Activated T-cell treated with anti-CD3 and anti-CD28 coated beads, Interleukin-2, amount 50 U/mL, for 4 hours (primary cell): Measurements from ENCODE around the gene TLCD3A. TPM values are rescaled to one million over a fixed set of nuclear protein-coding genes. Genes with fewer than 3 reads are reported as not detected.

Experiments used
- ATAC-seq, 2 donors: fragments of 200-7000 bp; cut with Tn5 transposase; one replicate each; pipeline ENCODE4 v1.10.0; 2021
- DNase-seq: peaks from one replicate; pipeline ENCODE4 v3.0.0-alpha.2; 2020
- H3K27me3 Mint-ChIP-seq: one replicate; pipeline ENCODE4 v1.8.0; 2021; ENCODE audit warnings: low read depth, mixed read lengths
- H3K36me3 Mint-ChIP-seq: one replicate; pipeline ENCODE4 v1.8.0; 2022; ENCODE audit warnings: mixed read lengths; ENCODE audit not compliant: insufficient read depth
- H3K4me1 Mint-ChIP-seq: one replicate; pipeline ENCODE4 v1.8.0; 2021; ENCODE audit warnings: low read depth, mixed read lengths
- H3K4me3 Mint-ChIP-seq: one replicate; pipeline ENCODE4 v1.8.0; 2021; ENCODE audit warnings: mild to moderate bottlenecking, moderate library complexity, mixed read lengths
- H3K9me3 Mint-ChIP-seq: one replicate; pipeline ENCODE4 v1.8.0; 2021; ENCODE audit warnings: mixed read lengths
- total RNA-seq, 3 donors: library from RNA; stranded (reverse); gene quantifications; one replicate each; pipeline ENCODE4 v1.2.1, GENCODE V29; 2021

The TLCD3A gene
- total RNA-seq, 3 donors from 2014 or later = 7.0 to 11.5 (median 7.6) TPM

GRCh38 chr17:699345-699744 lies 33.1 kb upstream of the TLCD3A start:
- no peaks in the 10 kb centered on the region for H3K9me3 Mint-ChIP-seq
- no peaks in the 10 kb centered on the region for H3K27me3 Mint-ChIP-seq
- DNase-seq (no peak), ATAC-seq (no peak)
- no peak overlapping the region for H3K4me3 Mint-ChIP-seq
- peaks cover 24% of the 10 kb centered on the region for H3K36me3 Mint-ChIP-seq
- H3K4me1 Mint-ChIP-seq = peaks cover 1% of the 10 kb centered on the region

GRCh38 chr17:700504-701094 lies 31.8 kb upstream of the TLCD3A start:
- no peak for DNase-seq
- no peak for ATAC-seq
- Mint-ChIP-seq H3K9me3 (no peaks in the 10 kb centered on the region), H3K4me1 (peaks cover 4% of the 10 kb centered on the region), H3K27me3 (no peaks in the 10 kb centered on the region), H3K4me3 (no peak overlapping the region), H3K36me3 (peaks cover 15% of the 10 kb centered on the region)

GRCh38 chr17:703081-703875 lies 29.1 kb upstream of the TLCD3A start:
- Mint-ChIP-seq H3K4me1 (peaks cover 11% of the 10 kb centered on the region), H3K36me3 (peaks cover 8% of the 10 kb centered on the region), H3K4me3 (no peak overlapping the region), H3K9me3 (no peaks in the 10 kb centered on the region), H3K27me3 (no peaks in the 10 kb centered on the region)
- DNase-seq (no peak), ATAC-seq (no peak)

- H3K4me3 Mint-ChIP-seq = no peak overlapping the region
- no peak for DNase-seq
- no peaks in the 10 kb centered on the region for H3K9me3 Mint-ChIP-seq
- ATAC-seq = no peak
- peaks cover 14% of the 10 kb centered on the region for H3K4me1 Mint-ChIP-seq
- H3K36me3 Mint-ChIP-seq = peaks cover 14% of the 10 kb centered on the region
- no peaks in the 10 kb centered on the region for H3K27me3 Mint-ChIP-seq
These were observed 28.1 kb upstream of the TLCD3A start for GRCh38 chr17:704111-704864.

- ATAC-seq = no peak
- Mint-ChIP-seq H3K9me3 (no peaks in the 10 kb centered on the region), H3K4me3 (no peak overlapping the region), H3K36me3 (peaks cover 18% of the 10 kb centered on the region), H3K4me1 (peaks cover 18% of the 10 kb centered on the region), H3K27me3 (no peaks in the 10 kb centered on the region)
- no peak for DNase-seq
These were observed 27.4 kb upstream of the TLCD3A start for GRCh38 chr17:705011-705410.

GRCh38 chr17:705863-706262 lies 26.5 kb upstream of the TLCD3A start:
- DNase-seq (no peak), ATAC-seq (no peak)
- Mint-ChIP-seq H3K27me3 (no peaks in the 10 kb centered on the region), H3K9me3 (no peaks in the 10 kb centered on the region), H3K4me1 (peaks cover 18% of the 10 kb centered on the region), H3K4me3 (no peak overlapping the region), H3K36me3 (peaks cover 22% of the 10 kb centered on the region)

GRCh38 chr17:708132-708531 lies 24.3 kb upstream of the TLCD3A start:
- peaks cover 22% of the 10 kb centered on the region for H3K36me3 Mint-ChIP-seq
- H3K4me1 Mint-ChIP-seq = peaks cover 31% of the 10 kb centered on the region
- no peaks in the 10 kb centered on the region for H3K27me3 Mint-ChIP-seq
- DNase-seq (no peak), ATAC-seq (no peak)
- H3K9me3 Mint-ChIP-seq = no peaks in the 10 kb centered on the region
- H3K4me3 Mint-ChIP-seq = no peak overlapping the region

- no peak for ATAC-seq
- no peaks in the 10 kb centered on the region for H3K9me3 Mint-ChIP-seq
These were observed 14.3 kb upstream of the TLCD3A start for GRCh38 chr17:718075-718474.

GRCh38 chr17:720706-721539 lies 11.5 kb upstream of the TLCD3A start:
- H3K27me3 Mint-ChIP-seq = no peaks in the 10 kb centered on the region
- DNase-seq (no peak), ATAC-seq (no peak)
- no peaks in the 10 kb centered on the region for H3K9me3 Mint-ChIP-seq
- peaks cover 3% of the 10 kb centered on the region for H3K4me1 Mint-ChIP-seq
- H3K4me3 Mint-ChIP-seq = no peak overlapping the region
- H3K36me3 Mint-ChIP-seq = no peaks in the 10 kb centered on the region

More at GRCh38 chr17:718075-718474, 14.3 kb upstream of the TLCD3A start:
- no peak for DNase-seq
- Mint-ChIP-seq H3K27me3 (no peaks in the 10 kb centered on the region), H3K4me1 (peaks cover 17% of the 10 kb centered on the region), H3K36me3 (peaks cover 3% of the 10 kb centered on the region), H3K4me3 (no peak overlapping the region)

GRCh38 chr17:721540-721937 lies 10.9 kb upstream of the TLCD3A start:
- no peak for ATAC-seq
- Mint-ChIP-seq H3K27me3 (peaks cover under 1% of the 10 kb centered on the region), H3K4me1 (peaks cover 3% of the 10 kb centered on the region), H3K4me3 (no peak overlapping the region), H3K9me3 (no peaks in the 10 kb centered on the region), H3K36me3 (no peaks in the 10 kb centered on the region)
- no peak for DNase-seq

GRCh38 chr17:725084-725483 lies 7.3 kb upstream of the TLCD3A start:
- H3K4me3 Mint-ChIP-seq = no peak overlapping the region
- no peaks in the 10 kb centered on the region for H3K4me1 Mint-ChIP-seq
- peaks cover 5% of the 10 kb centered on the region for H3K27me3 Mint-ChIP-seq
- ATAC-seq (no peak), DNase-seq (no peak)
- no peaks in the 10 kb centered on the region for H3K9me3 Mint-ChIP-seq
- H3K36me3 Mint-ChIP-seq = no peaks in the 10 kb centered on the region

- DNase-seq (no peak), ATAC-seq (no peak)
- peaks cover 9% of the 10 kb centered on the region for H3K27me3 Mint-ChIP-seq
- H3K36me3 Mint-ChIP-seq = no peaks in the 10 kb centered on the region
- no peak overlapping the region for H3K4me3 Mint-ChIP-seq
- peaks cover under 1% of the 10 kb centered on the region for H3K4me1 Mint-ChIP-seq
- no peaks in the 10 kb centered on the region for H3K9me3 Mint-ChIP-seq
These were observed 6.7 kb upstream of the TLCD3A start for GRCh38 chr17:725746-726145.

GRCh38 chr17:726271-726919 lies 6.0 kb upstream of the TLCD3A start:
- Mint-ChIP-seq H3K4me3 (no peak overlapping the region), H3K36me3 (no peaks in the 10 kb centered on the region), H3K27me3 (peaks cover 12% of the 10 kb centered on the region), H3K4me1 (peaks cover 3% of the 10 kb centered on the region), H3K9me3 (no peaks in the 10 kb centered on the region)
- ATAC-seq = no peak
- no peak for DNase-seq

- no peaks in the 10 kb centered on the region for H3K9me3 Mint-ChIP-seq
- peaks cover 11% of the 10 kb centered on the region for H3K4me1 Mint-ChIP-seq
- no peak for ATAC-seq
- no peaks in the 10 kb centered on the region for H3K36me3 Mint-ChIP-seq
- peaks cover 12% of the 10 kb centered on the region for H3K27me3 Mint-ChIP-seq
- no peak overlapping the region for H3K4me3 Mint-ChIP-seq
- DNase-seq = no peak
These were observed 3.5 kb upstream of the TLCD3A start for GRCh38 chr17:728911-729310.
